H9 (cell line): ENCODE results near the gene CALR3. TPM values are rescaled to one million over a fixed set of nuclear protein-coding genes. Genes with fewer than 3 reads are reported as not detected.

Experiments used
- DNase-seq: peaks from one replicate; pipeline ENCODE4 v3.0.0-alpha.2; 2017
- H2AFZ ChIP-seq: one replicate; pipeline ENCODE4 v1.6.1; 2013; ENCODE audit warnings: mild to moderate bottlenecking, low read length, control low read depth, moderate library complexity
- H2AK5ac ChIP-seq: 2 replicates; pipeline ENCODE4 v1.6.1; 2013; ENCODE audit warnings: low read length, control low read depth, mixed read lengths; ENCODE audit not compliant: insufficient read length
- H2BK120ac ChIP-seq: one replicate; pipeline ENCODE4 v1.6.1; 2013; ENCODE audit warnings: low read depth, mild to moderate bottlenecking, low read length, control low read depth, inconsistent platforms; ENCODE audit not compliant: poor library complexity, severe bottlenecking
- H2BK12ac ChIP-seq: 2 replicates; pipeline ENCODE4 v1.6.1; 2013; ENCODE audit warnings: low read length, control low read depth, mixed read lengths, low read depth; ENCODE audit not compliant: insufficient read length
- H2BK15ac ChIP-seq: 2 replicates; pipeline ENCODE4 v1.6.1; 2013; ENCODE audit warnings: low read depth, low read length, control low read depth
- H2BK20ac ChIP-seq: one replicate; pipeline ENCODE4 v1.6.1; 2013; ENCODE audit warnings: low read depth, mild to moderate bottlenecking, low read length, control low read depth, inconsistent platforms; ENCODE audit not compliant: poor library complexity, severe bottlenecking
- H2BK5ac ChIP-seq: 2 replicates; pipeline ENCODE4 v1.6.1; 2013; ENCODE audit warnings: low read length, control low read depth, mixed read lengths; ENCODE audit not compliant: insufficient read length
- H3K14ac ChIP-seq: 2 replicates; pipeline ENCODE4 v1.6.1; 2013; ENCODE audit warnings: low read length, control low read depth; ENCODE audit not compliant: insufficient read depth
- H3K18ac ChIP-seq: 2 replicates; pipeline ENCODE4 v1.6.1; 2013; ENCODE audit warnings: low read depth, mild to moderate bottlenecking, mixed read lengths, low read length, control low read depth; ENCODE audit not compliant: insufficient read length
- H3K23ac ChIP-seq: 2 replicates; pipeline ENCODE4 v1.6.1; 2013; ENCODE audit warnings: low read length, control low read depth, mixed read lengths, low read depth; ENCODE audit not compliant: insufficient read length
- H3K23me2 ChIP-seq: 2 replicates; pipeline ENCODE4 v1.6.1; 2013; ENCODE audit warnings: low read depth, mild to moderate bottlenecking, mixed read lengths, low read length, control low read depth; ENCODE audit not compliant: insufficient read length, poor library complexity, severe bottlenecking
- H3K27ac ChIP-seq: 2 replicates; pipeline ENCODE4 v1.5.1; 2013; ENCODE audit warnings: low read length, control low read depth, mixed read lengths, low read depth; ENCODE audit not compliant: insufficient read length
- H3K27me3 ChIP-seq: 2 replicates; pipeline ENCODE4 v1.6.1; 2013; ENCODE audit warnings: low read length, control low read depth, inconsistent platforms; ENCODE audit not compliant: insufficient read depth
- H3K4ac ChIP-seq: 2 replicates; pipeline ENCODE4 v1.6.1; 2013; ENCODE audit warnings: low read depth, mild to moderate bottlenecking, control low read depth, inconsistent platforms, low read length, moderate library complexity
- H3K4me1 ChIP-seq: 2 replicates; pipeline ENCODE4 v1.6.1; 2013; ENCODE audit warnings: low read length, control low read depth, inconsistent platforms; ENCODE audit not compliant: insufficient read depth
- H3K4me2 ChIP-seq: 2 replicates; pipeline ENCODE4 v1.6.1; 2013; ENCODE audit warnings: low read length, control low read depth, mixed read lengths; ENCODE audit not compliant: insufficient read length, insufficient read depth
- H3K56ac ChIP-seq: 2 replicates; pipeline ENCODE4 v1.6.1; 2013; ENCODE audit warnings: low read depth, mild to moderate bottlenecking, mixed read lengths, low read length, control low read depth; ENCODE audit not compliant: insufficient read length
- H3K79me1 ChIP-seq: 2 replicates; pipeline ENCODE4 v1.6.1; 2013; ENCODE audit warnings: low read depth, mild to moderate bottlenecking, moderate library complexity, low read length, control low read depth, inconsistent platforms; ENCODE audit not compliant: insufficient read depth, poor library complexity, severe bottlenecking
- H3K79me2 ChIP-seq: 2 replicates; pipeline ENCODE4 v1.6.1; 2013; ENCODE audit warnings: low read length, control low read depth, inconsistent platforms; ENCODE audit not compliant: insufficient read depth
- H3K9ac ChIP-seq: 2 replicates; pipeline ENCODE4 v1.6.1; 2013; ENCODE audit warnings: low read length, control low read depth, mixed read lengths; ENCODE audit not compliant: insufficient read length; ENCODE audit errors: extremely low read depth
- H3K9me3 ChIP-seq: one replicate; pipeline ENCODE4 v1.6.1; 2013; ENCODE audit warnings: low read depth, low read length, inconsistent platforms; ENCODE audit not compliant: control insufficient read depth
- H3T11ph ChIP-seq: one replicate; pipeline ENCODE4 v1.6.1; 2013; ENCODE audit warnings: mild to moderate bottlenecking, low read length, control low read depth, inconsistent platforms
- H4K20me1 ChIP-seq: one replicate; pipeline ENCODE4 v1.6.1; 2013; ENCODE audit not compliant: control insufficient read depth, insufficient read length, insufficient read depth
- H4K5ac ChIP-seq: 2 replicates; pipeline ENCODE4 v1.6.1; 2013; ENCODE audit warnings: low read depth, mild to moderate bottlenecking, mixed read lengths, low read length, control low read depth; ENCODE audit not compliant: insufficient read length
- H4K8ac ChIP-seq: replicated peaks from 2 replicates; pipeline ENCODE4 v1.6.1; 2013; ENCODE audit warnings: low read length, control low read depth, mixed read lengths, low read depth; ENCODE audit not compliant: insufficient read length
- H4K91ac ChIP-seq: 2 replicates; pipeline ENCODE4 v1.6.1; 2013; ENCODE audit warnings: low read depth, mild to moderate bottlenecking, moderate library complexity, mixed read lengths, low read length, control low read depth; ENCODE audit not compliant: insufficient read length
- H3K27ac Mint-ChIP-seq, 3 experiments: 2 replicates in 2 of 3; 3 replicates in 1 of 3; pipeline ENCODE4 v1.8.0; 2020 to 2021; ENCODE audit warnings: mixed read lengths in 3 of 3, mild to moderate bottlenecking in 1 of 3, moderate library complexity in 1 of 3
- H3K27me3 Mint-ChIP-seq: 2 replicates; pipeline ENCODE4 v1.8.0; 2021; ENCODE audit warnings: low read depth, mild to moderate bottlenecking, moderate library complexity, mixed read lengths
- H3K36me3 Mint-ChIP-seq, 3 experiments: 2 replicates in 2 of 3; 3 replicates in 1 of 3; pipeline ENCODE4 v1.8.0; 2020 to 2021; ENCODE audit warnings: low read depth in 3 of 3, mixed read lengths in 3 of 3; ENCODE audit not compliant: insufficient read depth in 1 of 3
- H3K4me1 Mint-ChIP-seq, 2 experiments: 2 replicates each; pipeline ENCODE4 v1.8.0; 2020; ENCODE audit warnings: mixed read lengths in 2 of 2
- H3K4me3 Mint-ChIP-seq, 2 experiments: 2 replicates in 1 of 2; 3 replicates in 1 of 2; pipeline ENCODE4 v1.8.0; 2020 to 2021; ENCODE audit warnings: mild to moderate bottlenecking in 2 of 2, mixed read lengths in 2 of 2, moderate library complexity in 1 of 2
- H3K9me3 Mint-ChIP-seq, 2 experiments: 2 replicates in 1 of 2; 3 replicates in 1 of 2; pipeline ENCODE4 v1.8.0; 2020; ENCODE audit warnings: mild to moderate bottlenecking in 2 of 2, mixed read lengths in 2 of 2, moderate library complexity in 1 of 2
- WGBS: extraction: QIAGEN DNeasy Blood & Tissue Kit; methylation state at CpG from one replicate; pipeline ENCODE4 v1.1.7; 2013; ENCODE audit warnings: missing lambda C conversion rate, low lambda C conversion rate, mixed read lengths; ENCODE audit not compliant: insufficient read length; ENCODE audit errors: extremely low coverage; 5-methylcytosine and 5-hydroxymethylcytosine counted together
- total RNA-seq: library from RNA; stranded (reverse); gene quantifications from 2 replicates; pipeline ENCODE4 v1.2.1, GENCODE V29; 2021
- TF ChIP-seq, protein P1 (sequence below): fragments of 200-600 bp; sonication (generic); conservative IDR thresholded peaks from 3 replicates; pipeline ENCODE4 v1.8.0; 2021; ENCODE audit warnings: antibody characterized with exemption, mild to moderate bottlenecking

CALR3 gene
- total RNA-seq, 1 experiment from 2014 or later: 0.44 TPM

DNA sequence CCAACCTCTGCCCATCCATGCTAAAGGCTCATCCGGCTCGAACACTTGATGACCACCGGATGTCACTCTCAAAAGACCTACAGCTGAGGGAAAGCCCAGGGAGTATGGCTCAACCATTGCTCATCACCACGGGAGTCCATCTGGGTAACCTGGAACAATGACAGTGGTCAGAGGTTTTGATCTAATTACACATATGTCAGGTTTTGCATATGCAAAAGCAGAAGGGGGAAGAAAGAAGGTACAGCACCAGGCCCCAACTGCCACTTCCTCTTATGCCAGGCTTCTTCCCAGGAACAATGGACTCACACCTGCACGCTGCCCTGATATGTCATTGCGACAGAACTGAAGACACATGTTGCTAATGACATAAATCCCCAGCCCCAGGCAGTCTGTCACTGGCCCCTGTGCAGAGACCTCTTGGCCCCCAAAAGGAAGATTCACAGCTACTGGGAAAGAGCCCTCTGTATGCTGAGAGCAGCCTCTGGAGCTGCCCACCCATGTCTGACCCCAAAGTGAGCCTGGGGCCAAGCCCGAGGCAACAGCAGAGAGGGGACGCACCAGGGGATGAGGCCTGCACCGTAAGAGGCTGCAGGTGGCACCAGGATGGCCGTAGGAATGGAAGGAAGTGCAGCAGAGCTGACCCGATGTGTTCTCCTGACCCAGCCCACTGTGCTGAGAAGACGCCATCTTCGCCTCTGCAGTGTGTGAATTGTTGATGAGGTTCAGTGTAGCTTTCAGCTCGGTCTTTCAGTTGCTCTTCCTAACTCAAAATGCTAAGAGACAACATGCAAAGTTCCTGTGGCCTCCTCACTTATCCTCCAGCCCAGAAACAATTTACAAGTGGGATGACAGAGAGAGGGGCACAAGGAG is 50.5 kb downstream of the CALR3 start:
- Histone ChIP-seq H3K14ac (no peak overlapping the region), H2BK15ac (no peak overlapping the region), H4K91ac (no peak overlapping the region), H2AFZ (no peak overlapping the region), H2AK5ac (no peak overlapping the region), H2BK5ac (no peak overlapping the region), H3K79me2 (peaks cover 9% of the 10 kb centered on the region; the same call in 1 of the 2 replicates), H3K4ac (no peak overlapping the region), H3K79me1 (peaks cover 3% of the 10 kb centered on the region), H3K23ac (no peak overlapping the region), H2BK20ac (no peak overlapping the region), H3T11ph (no peak overlapping the region), H4K20me1 (peaks cover 6% of the 10 kb centered on the region), H3K27me3 (no peaks in the 10 kb centered on the region), H3K23me2 (no peaks in the 10 kb centered on the region), H3K4me1 (peaks cover 2% of the 10 kb centered on the region; the same call in 1 of the 2 replicates), H4K5ac (no peak overlapping the region), H3K27ac (no peak overlapping the region), H3K4me2 (no peak overlapping the region), H2BK12ac (no peak overlapping the region), H4K8ac (no peak overlapping the region), H2BK120ac (no peak overlapping the region), H3K56ac (no peak overlapping the region), H3K9me3 (no peaks in the 10 kb centered on the region), H3K9ac (no peak overlapping the region), H3K18ac (no peak overlapping the region)
- Mint-ChIP-seq H3K27me3 (no peaks in the 10 kb centered on the region), H3K36me3 (peaks cover 2 to 9% (median 9%) of the 10 kb centered on the region in 3 experiments; a peak in 5 of 7 replicates), H3K27ac (peak overlapping the region in 2 of 3 experiments; percentile 31 to 45; a peak in 5 of 7 replicates), H3K4me3 (0 out of 5 replicates have a peak overlapping the region, but pooled peaks of 1 of the 2 experiments have one; percentile 4), H3K4me1 (peaks cover 42 to 48% of the 10 kb centered on the region in 2 experiments), H3K9me3 (no peaks in the 10 kb centered on the region)
- no CpG with 5 or more reads among the region's 14 CpGs for WGBS
- no peak for DNase-seq
- TF ChIP-seq, protein P1, sequence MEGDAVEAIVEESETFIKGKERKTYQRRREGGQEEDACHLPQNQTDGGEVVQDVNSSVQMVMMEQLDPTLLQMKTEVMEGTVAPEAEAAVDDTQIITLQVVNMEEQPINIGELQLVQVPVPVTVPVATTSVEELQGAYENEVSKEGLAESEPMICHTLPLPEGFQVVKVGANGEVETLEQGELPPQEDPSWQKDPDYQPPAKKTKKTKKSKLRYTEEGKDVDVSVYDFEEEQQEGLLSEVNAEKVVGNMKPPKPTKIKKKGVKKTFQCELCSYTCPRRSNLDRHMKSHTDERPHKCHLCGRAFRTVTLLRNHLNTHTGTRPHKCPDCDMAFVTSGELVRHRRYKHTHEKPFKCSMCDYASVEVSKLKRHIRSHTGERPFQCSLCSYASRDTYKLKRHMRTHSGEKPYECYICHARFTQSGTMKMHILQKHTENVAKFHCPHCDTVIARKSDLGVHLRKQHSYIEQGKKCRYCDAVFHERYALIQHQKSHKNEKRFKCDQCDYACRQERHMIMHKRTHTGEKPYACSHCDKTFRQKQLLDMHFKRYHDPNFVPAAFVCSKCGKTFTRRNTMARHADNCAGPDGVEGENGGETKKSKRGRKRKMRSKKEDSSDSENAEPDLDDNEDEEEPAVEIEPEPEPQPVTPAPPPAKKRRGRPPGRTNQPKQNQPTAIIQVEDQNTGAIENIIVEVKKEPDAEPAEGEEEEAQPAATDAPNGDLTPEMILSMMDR: no peak
